HepG2 (cell line): Measurements from ENCODE around the gene HAUS2. TPM values are rescaled to one million over a fixed set of nuclear protein-coding genes. Genes with fewer than 3 reads are reported as not detected.
A peak's percentile ranks its signal among the peaks of the same experiment; 100 is the strongest.

Experiments used
- ATAC-seq: fragments of 200-7000 bp; cut with Tn5 transposase; 3 replicates; pipeline ENCODE4 v1.9.1; 2020; ENCODE audit warnings: mild to moderate bottlenecking, moderate library complexity
- Bru-seq: library from RNA; stranded (reverse); fragments of 400-500 nt; gene quantifications from one replicate; lab custom pipeline; 2021; lab: Mats Ljungman, UMichigan
- BruChase-seq, 2 experiments: library from RNA; stranded (reverse); fragments of 400-500 nt; gene quantifications; one replicate each; lab custom pipeline; 2021; lab: Mats Ljungman, UMichigan
- BruUV-seq: library from RNA; stranded (reverse); fragments of 400-500 nt; replicated peaks from 2 replicates; lab custom pipeline; 2021; lab: Mats Ljungman, UMichigan
- CTCF ChIA-PET: fragments of 300-600 bp; formaldehyde crosslinking; extraction: SDS; loops from one replicate; lab custom pipeline; 2021; ENCODE audit warnings: low total read pairs, inconsistent platforms, low intra/inter-chr PET ratio; lab: Yijun Ruan, JAX
- POLR2A ChIA-PET: fragments of 350-600 bp; sonication (Branson Sonifier 250); formaldehyde crosslinking; loops from one replicate; lab custom pipeline; 2020; ENCODE audit warnings: antibody characterized with exemption, inconsistent platforms; lab: Yijun Ruan, JAX
- DNase-seq: peaks from one replicate; pipeline ENCODE4 v3.0.0-alpha.2; 2015; ENCODE audit warnings: low spot score
- FAIRE-seq: peaks from 3 replicates; lab custom pipeline; 2011; peaks lifted over from hg19 to GRCh38; lab: Jason Lieb, UNC
- H2AFZ ChIP-seq: one replicate; pipeline ENCODE4 v1.6.1; 2011; ENCODE audit warnings: low read length, inconsistent platforms
- H3K27ac ChIP-seq: fragments of 300-600 bp; 3 replicates; pipeline ENCODE4 v1.8.0; 2011; ENCODE audit warnings: mixed run types, mild to moderate bottlenecking, mixed read lengths, low read length, inconsistent platforms; ENCODE audit not compliant: insufficient read depth; ENCODE audit errors: extremely low read length
- H3K27me3 ChIP-seq, 2 experiments: fragments of 200-600 bp in 1 of 2; 2 replicates in 1 of 2; 3 replicates in 1 of 2; pipeline versions ENCODE4 v1.6.0 to v1.8.0; 2011; ENCODE audit warnings: low read length in 2 of 2, mild to moderate bottlenecking in 2 of 2, moderate library complexity in 2 of 2, inconsistent platforms in 1 of 2; ENCODE audit not compliant: insufficient read depth in 2 of 2, control insufficient read depth in 1 of 2
- H3K36me3 ChIP-seq, 2 experiments: fragments of 200-600 bp in 1 of 2; replicated peaks in 1 of 2; 2 replicates in 1 of 2; 3 replicates in 1 of 2; pipeline versions ENCODE4 v1.5.1 to v1.8.0; 2011; ENCODE audit warnings: low read length in 2 of 2, inconsistent platforms in 1 of 2; ENCODE audit not compliant: insufficient read depth in 2 of 2, control insufficient read depth in 1 of 2
- H3K4me1 ChIP-seq: 2 replicates; pipeline ENCODE4 v1.5.1; 2012; ENCODE audit warnings: low read length, inconsistent platforms; ENCODE audit not compliant: insufficient read depth
- H3K4me2 ChIP-seq: 2 replicates; pipeline ENCODE4 v1.6.0; 2011; ENCODE audit warnings: low read depth, low read length, inconsistent platforms
- H3K4me3 ChIP-seq, 3 experiments: fragments of 200-600 bp in 1 of 3; sonication (generic), shearing (Covaris generic) in 1 of 3; replicated peaks in 1 of 3; 2 replicates each; pipeline ENCODE4 v1.5.1; 2011 to 2016; ENCODE audit warnings: low read length in 3 of 3, inconsistent platforms in 2 of 3, low read depth in 2 of 3, mild to moderate bottlenecking in 2 of 3, control low read depth in 1 of 3, mixed read lengths in 1 of 3; ENCODE audit not compliant: insufficient read depth in 1 of 3
- H3K79me2 ChIP-seq: one replicate; pipeline ENCODE4 v1.6.1; 2011; ENCODE audit warnings: low read length, inconsistent platforms; ENCODE audit not compliant: insufficient read depth
- H3K9ac ChIP-seq: 2 replicates; pipeline ENCODE4 v1.6.0; 2011; ENCODE audit warnings: mild to moderate bottlenecking, low read depth, low read length, inconsistent platforms; ENCODE audit not compliant: insufficient read depth
- H3K9me3 ChIP-seq: 2 replicates; pipeline ENCODE4 v1.5.1; 2012; ENCODE audit warnings: mild to moderate bottlenecking, low read length
- H4K20me1 ChIP-seq: 2 replicates; pipeline ENCODE4 v1.6.0; 2011; ENCODE audit warnings: inconsistent platforms, mild to moderate bottlenecking, low read length, moderate library complexity; ENCODE audit not compliant: insufficient read depth
- KLF9 ChIP-seq: IDR thresholded peaks from 2 replicates; pipeline ENCODE4 v1.6.1; 2016; ENCODE audit warnings: low read depth
- SAFB2 ChIP-seq: sonication (generic); formaldehyde crosslinking; IDR thresholded peaks from 2 replicates; pipeline ENCODE4 v1.5.1; 2020; ENCODE audit warnings: missing genetic modification reagents, low read depth, mild to moderate bottlenecking, borderline replicate concordance
- SMARCE1 ChIP-seq: fragments of 450-650 bp; IDR thresholded peaks from 2 replicates; pipeline ENCODE4 v1.6.1; 2017; ENCODE audit warnings: borderline replicate concordance
- TP53 ChIP-seq: sonication (generic); formaldehyde crosslinking; conservative IDR thresholded peaks from 2 replicates; pipeline ENCODE4 v1.4.0; 2020; ENCODE audit warnings: missing genetic modification reagents
- ZBED4 ChIP-seq: sonication (generic); formaldehyde crosslinking; IDR thresholded peaks from 2 replicates; pipeline ENCODE4 v1.4.0; 2020; ENCODE audit warnings: missing genetic modification reagents, borderline replicate concordance
- ZBTB2 ChIP-seq: sonication (generic); formaldehyde crosslinking; IDR thresholded peaks from 2 replicates; pipeline ENCODE4 v1.8.0; 2022; ENCODE audit warnings: low read depth, missing genetic modification reagents
- ZNF280B ChIP-seq: sonication (generic); formaldehyde crosslinking; IDR thresholded peaks from 2 replicates; pipeline ENCODE4 v1.5.0; 2020; ENCODE audit warnings: missing genetic modification reagents, mild to moderate bottlenecking, borderline replicate concordance
- ZNF724P ChIP-seq: sonication (generic); formaldehyde crosslinking; IDR thresholded peaks from 2 replicates; pipeline ENCODE4 v1.8.0; 2022; ENCODE audit warnings: missing genetic modification reagents, borderline replicate concordance
- WGBS: methylation state at CpG from one replicate; pipeline ENCODE4 v1.1.6; 2017; ENCODE audit warnings: low lambda C conversion rate; 5-methylcytosine and 5-hydroxymethylcytosine counted together
- in situ Hi-C: cut with HindIII; loops from 2 replicates; pipeline ENCODE4 v1.10.0; 2017; ENCODE audit warnings: low pct_unique_long_range_greater_than_20kb; ENCODE audit not compliant: extremely low pct_ligation_motif_present
- intact Hi-C: fragments of 100-400 bp; cut with micrococcal nuclease; formaldehyde crosslinking; loops from one replicate; pipeline ENCODE4 v1.10.0; 2022; ENCODE audit not compliant: unreplicated experiment
- long read RNA-seq, 2 experiments: library from RNA in 1 of 2; library from polyadenylated mRNA in 1 of 2; stranded (forward) in 1 of 2; unstranded in 1 of 2; transcript quantifications; one replicate each; pipeline ENCODE4 v2.0.0, GENCODE V29; 2019 to 2022
- polyA minus RNA-seq, 3 experiments: library from RNA; depleted of rRNA, polyadenylated mRNA; stranded (reverse); fragments of >200 nt; gene quantifications; 2 replicates each; pipeline ENCODE4 v1.2.3, GENCODE V29; 2011; ENCODE audit warnings: low replicate concordance in 1 of 3
- polyA plus RNA-seq, 8 experiments: library from polyadenylated mRNA; depleted of rRNA in 3 of 8; stranded (reverse) in 7 of 8; unstranded in 1 of 8; fragments of >200 nt; fragmentation: Illumina TruSeq in 4 of 8; extraction: Trizol in 4 of 8; gene quantifications; 2 replicates each; pipeline versions ENCODE4 v1.2.1 to v1.2.3, GENCODE V29; 2011 to 2016; ENCODE audit warnings: low read depth in 4 of 8, missing spikeins in 1 of 8, mixed read lengths in 1 of 8; ENCODE audit not compliant: insufficient read depth in 1 of 8
- total RNA-seq, 5 experiments: library from RNA; depleted of rRNA; stranded (reverse); fragments of >200 nt; fragmentation: Illumina TruSeq; extraction: Trizol; gene quantifications; 2 replicates each; pipeline ENCODE4 v1.2.3, GENCODE V29; 2016; ENCODE audit warnings: low read depth in 1 of 5

HAUS2 gene
- total RNA-seq (2016; rRNA removed; fragmentation: Illumina TruSeq; extraction: Trizol) (32.9 and 49.4 TPM in 2 replicates), polyA plus RNA-seq (2011; rRNA removed) (10.0 and 11.6 TPM in 2 replicates), polyA minus RNA-seq (2011; rRNA and poly(A)+ RNA removed; ENCODE audit: low replicate concordance) (2.0 and 13.0 TPM in 2 replicates), Bru-seq, nascent RNA (percentile 66 among the genes with signal in this experiment), BruChase-seq, experiment 1, labeled RNA remaining after a 6-hour chase (percentile 80 among the genes with signal in this experiment), BruChase-seq, experiment 2, labeled RNA remaining after a 2-hour chase (percentile 71 among the genes with signal in this experiment)
- total RNA-seq (2016; cell fraction: cytosol; rRNA removed; fragmentation: Illumina TruSeq; extraction: Trizol; ENCODE audit: low read depth), result 8.7 and 10.9 TPM in 2 replicates
- 32.1 and 46.9 TPM in 2 replicates for total RNA-seq (2016; cell fraction: insoluble cytoplasmic fraction; rRNA removed; fragmentation: Illumina TruSeq; extraction: Trizol)
- 18.3 and 18.9 TPM in 2 replicates for total RNA-seq (2016; cell fraction: membrane; rRNA removed; fragmentation: Illumina TruSeq; extraction: Trizol)
- total RNA-seq (2016; cell fraction: nucleus; rRNA removed; fragmentation: Illumina TruSeq; extraction: Trizol), result 11.2 and 15.2 TPM in 2 replicates
- polyA plus RNA-seq (2011; cell fraction: cytosol; rRNA removed), result 6.5 and 10.4 TPM in 2 replicates
- 3.3 and 4.6 TPM in 2 replicates for polyA plus RNA-seq (2011; cell fraction: nucleus; rRNA removed)
- 9.7 and 11.7 TPM in 2 replicates for polyA plus RNA-seq (2012)
- 7.5 and 10.5 TPM in 2 replicates for polyA plus RNA-seq (2016; cell fraction: cytosol; fragmentation: Illumina TruSeq; extraction: Trizol; ENCODE audit: low read depth)
- 42.4 and 46.1 TPM in 2 replicates for polyA plus RNA-seq (2016; cell fraction: insoluble cytoplasmic fraction; fragmentation: Illumina TruSeq; extraction: Trizol; ENCODE audit: low read depth)
- polyA plus RNA-seq (2016; cell fraction: membrane; fragmentation: Illumina TruSeq; extraction: Trizol; ENCODE audit: low read depth), result 13.8 and 16.6 TPM in 2 replicates
- polyA plus RNA-seq (2016; cell fraction: nucleus; fragmentation: Illumina TruSeq; extraction: Trizol; ENCODE audit: insufficient read depth, low read depth), result 17.3 and 19.7 TPM in 2 replicates
- polyA minus RNA-seq (2011; cell fraction: cytosol; rRNA and poly(A)+ RNA removed), result 7.4 and 11.5 TPM in 2 replicates
- 5.2 and 6.3 TPM in 2 replicates for polyA minus RNA-seq (2011; cell fraction: nucleus; rRNA and poly(A)+ RNA removed)
- long read RNA-seq, experiment 1, transcript HAUS2-201 (6 exons, 3,949 nt), result major isoform, 8 of 20 reads
- long read RNA-seq, experiment 1, transcript HAUS2-208 (5 exons, 1,702 nt), result minor isoform, 6 of 20 reads
- long read RNA-seq, experiment 1, partial matches to known transcripts, result 1 of 20 reads
- long read RNA-seq, experiment 1, other reads (novel, unspliced or antisense), result 0 of 20 reads
- long read RNA-seq, experiment 2, partial matches to known transcripts, result 0 of 26 reads
- long read RNA-seq, experiment 2, other reads (novel, unspliced or antisense), result 18 of 26 reads

GRCh38 chr15:42548249-42549031 is at the start of gene HAUS2, which contains the start of gene LRRC57:
TSS of gene HAUS2 (plus strand) at chr15:42548838. CDS start at chr15:42548873, 35 bp downstream.
TSS of gene LRRC57 (minus strand) at chr15:42548793. CDS start at chr15:42548434, 359 bp downstream.
- DNase-seq (peak; percentile 77), FAIRE-seq (peak; percentile 52), ATAC-seq (peak; percentile 95)
- ChIA-PET CTCF (no interaction called here), POLR2A (interaction anchor here (0.8 to 2.1 kb wide), 7 partner anchors 10 to 156 kb away, joined by 3 to 20 read pairs (median 7); partner anchors contain the start of genes SNAP23, STARD9 and ZNF106)
- Histone ChIP-seq H4K20me1 (no peaks in the 10 kb centered on the region), H3K4me2 (peak within 1 kb of the TSS; percentile 77), H3K4me1 (peaks cover 45% of the 10 kb centered on the region), H3K27me3 (no peaks in the 10 kb centered on the region; a peak in 1 of 5 replicates), H3K9ac (peak within 1 kb of the TSS; percentile 93), H3K79me2 (peaks cover 44% of the 10 kb centered on the region), H3K4me3 (peak within 1 kb of the TSS; percentile 87 to 96 (median 96)), H3K27ac (peak within 1 kb of the TSS; percentile 68), H3K9me3 (no peaks in the 10 kb centered on the region), H3K36me3 (peaks cover 0 to 18% of the 10 kb centered on the region in 2 experiments; a peak in 4 of 5 replicates), H2AFZ (peak within 1 kb of the TSS; percentile 59)
- BruUV-seq, result TSS peak; percentile 72
- in situ Hi-C loops (no loop called here), intact Hi-C loops (loop anchor here (2.0 to 5.0 kb wide), 2 partner anchors 58 to 104 kb away; partner anchors contain the start of gene ZNF106)
- WGBS, result no CpG with 5 or more reads among the region's 71 CpGs
- no peak for TF ChIP-seq SMARCE1
- no peak for TF ChIP-seq ZNF724P (CRISPR knock-in tag)
- no peak for TF ChIP-seq KLF9 (CRISPR knock-in tag)
- TF ChIP-seq ZBED4 (CRISPR knock-in tag), result no peak; the same call in 1 of the 2 replicates
- TF ChIP-seq ZNF280B (CRISPR knock-in tag), result no peak; the same call in none of the 2 replicates
- peak; percentile 86; the same call in 1 of the 2 replicates for TF ChIP-seq TP53 (CRISPR knock-in tag)
- peak; percentile 70; the same call in 1 of the 2 replicates for TF ChIP-seq SAFB2 (CRISPR knock-in tag)
- TF ChIP-seq ZBTB2 (CRISPR knock-in tag), result no peak
